GM19240 (cell line): Measurements from ENCODE around the gene FAM53B.

Source experiments
- DNase-seq: peaks from one replicate; pipeline ENCODE4 v3.0.0; 2011; ENCODE audit warnings: low spot score; ENCODE audit not compliant: insufficient read length

FAM53B gene

DNA sequence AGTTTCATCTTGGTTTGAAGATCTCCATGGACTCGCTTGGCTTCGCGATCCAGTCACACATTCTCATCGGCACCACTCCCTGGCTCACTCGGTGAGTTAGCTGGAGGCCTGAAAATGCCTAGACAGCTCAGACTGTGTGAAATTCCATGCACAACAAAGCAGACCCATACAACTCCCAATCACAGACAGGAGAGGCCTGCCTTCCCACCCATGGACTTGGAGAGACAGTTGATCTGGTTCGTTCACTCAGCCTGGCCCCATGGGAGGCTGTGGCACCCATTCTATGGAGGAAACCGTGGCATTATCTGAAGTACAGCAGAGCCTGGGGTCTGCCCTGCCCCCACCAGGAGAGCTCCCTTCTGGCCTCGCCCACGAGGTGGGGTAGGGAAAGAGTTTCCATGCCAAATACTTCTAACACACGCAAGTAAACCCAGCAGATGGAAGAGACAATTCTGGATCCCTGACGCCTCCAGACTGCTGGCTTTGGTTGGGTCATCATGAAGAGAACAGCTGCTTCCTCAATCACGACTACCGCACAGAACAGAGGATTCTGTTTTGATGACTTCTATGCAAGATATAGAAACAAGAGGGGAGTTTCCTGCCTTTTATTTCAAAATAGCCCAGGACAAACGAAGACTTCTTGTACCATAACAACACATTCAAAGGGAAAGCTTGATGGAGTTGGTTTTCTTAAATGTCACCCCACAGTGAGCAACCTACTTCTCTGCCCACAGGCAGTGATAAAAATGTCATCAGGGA lies 15.9 kb downstream of the FAM53B start:
- DNase-seq: no peak

DNA sequence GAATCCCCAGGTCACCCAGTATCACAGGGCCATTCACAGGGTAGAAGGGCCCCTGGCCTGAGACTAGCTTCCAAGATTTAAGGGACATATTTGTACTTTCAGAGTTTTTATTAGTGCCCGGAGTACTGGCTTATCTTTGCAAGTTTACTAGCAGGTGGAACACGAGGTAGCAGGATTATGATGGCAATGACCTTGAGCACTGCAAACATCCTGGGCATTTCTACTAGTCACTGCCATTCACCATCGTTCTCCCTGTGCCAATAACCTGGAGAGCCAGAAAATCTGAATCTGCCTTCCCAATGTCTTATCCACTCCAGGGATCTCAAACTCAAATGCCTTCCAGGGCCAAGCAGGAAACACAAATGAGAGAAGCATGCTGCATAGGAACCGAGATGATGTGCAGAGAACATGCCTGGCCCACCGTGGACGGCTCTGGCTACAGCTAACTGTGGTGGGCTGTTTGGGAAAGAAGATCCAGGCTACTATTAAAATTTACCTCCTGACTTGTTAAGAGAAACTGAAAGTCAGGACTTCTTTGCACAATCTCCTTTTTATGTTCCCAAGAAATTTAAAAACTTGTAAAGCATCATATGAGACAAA lies 16.7 kb downstream of the FAM53B start:
- DNase-seq: no peak

DNA sequence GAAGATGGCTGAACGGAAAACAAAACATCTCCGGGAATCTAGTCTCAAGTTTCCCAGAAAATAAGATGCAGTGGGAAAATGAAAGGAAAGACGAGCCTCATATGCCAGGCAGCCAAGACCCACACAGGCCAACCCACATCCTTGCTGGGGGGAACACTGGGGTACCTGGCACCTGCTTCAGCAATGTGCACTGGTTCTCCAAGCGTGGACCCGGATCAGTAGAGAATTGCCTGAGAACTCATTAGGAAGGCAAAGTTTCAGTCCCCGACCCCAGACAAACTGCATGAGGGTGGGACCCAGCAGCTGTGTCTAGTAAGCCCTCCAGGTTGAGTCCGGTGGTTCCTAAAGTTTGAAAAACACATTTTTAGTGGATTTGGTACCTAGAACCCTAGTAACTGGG lies 18.4 kb downstream of the FAM53B start:
- DNase-seq: no peak

DNA sequence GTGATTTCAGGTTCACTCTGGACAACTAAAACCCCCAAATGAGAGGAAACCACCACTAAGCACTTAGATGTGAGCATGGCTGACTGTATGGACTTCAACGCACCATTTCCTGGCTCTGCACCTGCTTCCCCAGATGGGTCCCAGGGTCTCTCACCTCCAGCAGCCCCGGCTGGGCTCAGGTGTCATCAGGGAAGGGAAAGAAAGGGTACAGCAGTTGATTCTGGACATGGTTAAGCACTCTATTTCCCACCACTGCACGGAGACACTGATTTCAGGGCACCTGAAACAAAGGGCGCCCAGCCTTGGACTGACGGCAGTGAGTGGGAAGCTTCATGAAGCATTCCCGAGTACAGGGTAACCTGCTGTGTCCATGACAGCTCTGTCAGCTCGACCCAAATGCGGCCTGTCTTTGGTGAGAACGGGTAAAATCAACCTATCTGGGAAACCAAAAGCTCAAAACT lies 19.0 kb downstream of the FAM53B start:
- DNase-seq: no peak

DNA sequence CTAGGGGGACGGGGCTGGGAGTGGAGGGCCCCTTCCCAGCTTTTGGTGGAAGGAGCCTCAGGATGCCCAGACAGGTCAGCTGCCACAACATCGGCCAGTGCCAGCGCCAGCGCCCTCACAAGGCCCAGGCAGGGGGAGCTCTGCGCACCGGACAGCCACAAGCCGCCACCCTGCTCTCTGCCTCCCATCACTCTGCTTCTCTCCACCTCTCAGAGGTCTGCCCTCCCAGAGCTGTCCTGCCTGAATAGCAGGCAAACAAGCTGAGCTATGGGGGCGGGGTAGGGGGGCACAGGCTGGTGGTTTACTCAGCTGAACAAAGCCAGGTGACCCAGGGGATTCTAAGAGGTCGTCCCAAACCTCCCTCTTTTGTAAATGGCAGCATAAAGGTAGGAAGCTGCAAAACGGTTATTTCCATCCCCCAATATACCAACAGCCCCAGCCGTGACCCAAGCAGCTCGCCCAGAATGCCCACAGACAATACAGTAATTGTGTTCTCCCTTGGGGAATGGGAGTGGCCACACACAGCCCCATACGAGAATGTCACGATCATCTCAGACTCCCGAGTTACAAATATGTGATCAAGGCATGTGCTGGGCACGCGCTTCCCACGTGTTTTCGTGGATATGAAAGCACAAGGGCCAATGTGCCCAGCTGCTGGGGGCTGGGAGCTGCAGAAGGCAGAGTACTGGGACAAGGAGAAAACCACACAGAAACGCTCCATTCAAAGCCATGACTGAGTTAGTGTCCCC lies 19.7 kb downstream of the FAM53B start:
- DNase-seq: no peak

DNA sequence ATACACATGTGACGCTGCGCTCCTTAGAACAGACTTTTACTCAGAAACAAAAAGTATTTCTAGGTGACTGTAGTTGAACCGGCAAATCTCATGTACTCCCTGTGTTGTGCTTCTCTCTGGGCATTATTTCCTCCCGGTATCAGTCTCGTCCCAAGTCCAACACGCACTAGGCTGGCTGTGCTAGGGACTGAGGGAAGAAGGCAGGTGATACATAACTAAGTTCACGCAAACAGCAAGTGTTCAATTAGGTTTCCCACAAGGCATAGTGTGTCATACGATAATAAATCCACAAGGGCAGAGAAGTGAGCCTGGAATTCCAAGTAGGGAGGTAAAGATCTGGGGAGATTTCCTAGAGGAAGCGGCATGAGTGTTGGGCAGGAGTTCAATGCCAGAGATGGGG lies 20.4 kb downstream of the FAM53B start:
- no peak for DNase-seq

DNA sequence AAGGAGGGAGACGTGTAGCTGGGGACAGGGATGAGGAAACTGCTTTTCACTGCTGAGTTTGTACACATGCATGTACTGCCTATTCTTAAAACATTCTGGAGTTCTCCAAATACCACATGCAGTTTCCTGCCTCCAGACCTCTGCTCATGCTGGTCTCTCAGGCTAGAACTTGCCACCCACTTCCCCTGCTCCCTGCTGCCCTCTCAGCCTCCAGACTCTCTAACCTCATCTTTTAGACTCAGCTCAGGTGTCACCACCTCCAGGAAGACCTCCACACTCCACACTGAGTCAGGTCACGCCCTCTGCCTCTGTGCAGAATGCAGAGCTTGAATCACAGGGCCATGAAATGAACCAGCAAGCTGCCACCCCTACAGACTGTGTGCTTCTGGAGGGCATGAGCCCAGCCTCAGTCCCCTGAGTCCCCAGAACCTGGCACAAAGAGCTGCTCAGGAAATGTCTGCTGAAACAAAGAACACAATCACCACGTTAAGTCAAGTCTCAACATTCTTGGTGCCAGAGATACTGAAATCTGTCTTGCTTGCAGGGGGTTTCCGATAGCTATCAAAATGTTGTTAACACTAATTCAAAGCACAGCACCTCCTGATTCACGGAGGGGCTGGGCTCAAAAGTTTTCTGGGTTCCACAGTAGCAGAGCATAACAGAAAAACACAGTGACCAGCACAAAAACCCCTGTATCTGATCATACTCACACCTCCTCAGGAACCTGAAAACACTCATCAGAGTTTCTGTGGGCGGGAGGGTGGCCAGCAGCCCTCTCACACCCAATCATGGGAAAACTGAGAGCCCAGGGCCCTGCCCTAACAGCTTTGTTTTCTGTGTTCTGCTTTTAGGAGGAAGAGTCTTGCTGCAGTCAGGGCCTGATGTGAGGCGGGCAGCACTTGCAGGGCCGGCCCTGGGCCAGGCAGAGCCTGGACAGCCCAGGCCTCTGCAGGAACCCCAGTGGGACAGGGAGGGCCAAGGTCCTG lies 21.1 kb downstream of the FAM53B start:
- peak; percentile 66 for DNase-seq

DNA sequence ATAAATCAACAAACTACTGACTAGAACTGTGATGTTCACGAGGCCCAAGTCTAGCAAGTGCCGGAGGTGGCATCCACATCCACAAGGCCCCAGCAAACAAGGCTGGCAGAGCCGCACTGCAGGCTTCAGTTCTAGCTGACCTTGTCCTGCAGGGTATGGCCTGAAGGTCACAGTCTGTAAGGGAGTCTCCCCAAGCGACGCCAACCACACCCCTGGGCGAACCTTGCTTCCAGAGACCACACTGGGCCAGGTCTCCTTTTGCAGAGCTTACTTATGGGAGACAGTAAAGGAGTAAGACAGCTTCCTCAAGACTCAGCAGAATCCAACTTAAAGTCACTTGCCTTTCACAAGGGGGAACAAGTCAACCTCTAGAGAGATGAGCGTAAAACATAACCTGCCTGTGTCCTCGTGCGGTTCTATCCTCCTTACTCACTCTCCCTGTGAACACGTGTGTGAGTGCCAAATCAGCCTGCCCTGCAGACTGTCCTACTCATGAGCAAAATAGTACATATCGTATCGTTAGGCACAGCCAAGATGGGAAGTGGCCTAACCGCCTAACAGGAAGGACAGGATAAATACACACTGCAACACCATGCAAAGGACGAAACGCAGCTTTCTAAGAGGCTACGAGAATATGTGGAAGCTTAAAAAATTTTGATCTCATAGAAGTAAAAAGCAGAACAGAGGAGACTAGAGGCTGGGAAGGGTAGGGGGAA lies 22.7 kb downstream of the FAM53B start:
- DNase-seq: no peak

DNA sequence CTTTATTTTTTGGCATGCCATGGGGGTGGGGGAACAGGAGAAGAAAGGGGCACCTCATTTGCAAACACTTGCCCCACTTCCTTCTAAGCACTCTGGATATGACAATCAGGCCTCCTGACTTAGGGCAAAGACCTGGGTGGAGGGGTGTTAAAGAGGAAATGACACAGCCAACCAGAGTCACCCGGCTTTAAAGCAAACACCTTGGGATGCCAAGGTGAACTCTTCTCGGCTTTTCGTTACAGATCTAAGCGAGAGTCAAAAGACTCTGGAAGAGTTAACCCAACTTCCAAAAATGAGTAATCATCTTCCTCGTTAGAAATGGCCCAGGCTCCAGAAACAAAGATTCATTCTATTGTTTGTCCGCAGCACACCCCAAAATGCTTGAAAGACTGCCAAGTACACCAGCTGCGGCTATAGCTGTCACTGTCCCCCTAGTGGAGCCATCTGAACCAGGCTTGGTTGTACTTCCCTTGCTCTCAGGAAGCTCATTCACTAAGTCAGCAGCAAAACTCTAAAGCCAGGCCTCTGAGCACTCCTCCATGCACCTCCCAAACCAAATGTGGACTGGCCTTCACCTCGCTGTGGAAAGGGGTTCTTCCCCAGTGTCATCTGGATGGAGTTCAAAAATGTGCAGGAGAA lies 24.8 kb downstream of the FAM53B start:
- peak; percentile 76 for DNase-seq

DNA sequence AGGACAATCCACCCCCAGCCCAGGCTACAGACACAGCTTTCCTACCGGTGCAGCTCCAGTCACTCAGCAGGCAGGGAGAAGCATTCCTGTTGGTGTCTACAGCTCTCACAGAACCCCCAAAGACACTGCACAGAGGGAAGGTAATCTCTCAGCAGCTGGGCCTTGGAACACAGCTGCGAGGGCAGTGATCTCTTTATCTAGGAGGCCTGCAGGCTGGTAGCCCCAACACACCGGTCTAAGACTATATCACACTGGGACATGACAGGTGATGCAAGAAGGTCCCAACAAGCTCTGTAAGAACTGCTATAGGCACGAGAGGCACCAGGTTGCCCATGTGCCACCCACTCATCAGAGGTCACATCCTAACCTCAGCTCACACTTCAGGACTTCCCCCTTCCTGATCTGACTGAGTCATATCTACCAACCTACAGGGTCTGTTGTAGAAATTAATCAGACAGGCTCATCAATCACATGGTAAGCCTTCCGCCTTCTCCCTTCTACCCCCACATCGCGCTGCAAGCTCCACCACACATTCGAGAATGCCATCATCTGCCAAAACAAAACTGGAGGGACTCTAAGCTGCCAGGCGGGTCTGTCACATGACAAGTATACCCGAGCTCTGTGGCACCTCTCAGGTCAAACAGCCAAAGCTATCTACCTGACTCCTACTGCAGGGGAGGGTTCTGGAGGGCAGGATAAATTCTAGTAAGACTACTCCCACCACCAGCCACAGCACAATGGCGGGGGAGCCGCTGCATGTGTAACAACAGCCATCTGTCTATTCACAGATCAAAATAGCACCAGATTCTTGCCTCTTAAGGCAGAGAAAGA lies 26.1 kb downstream of the FAM53B start:
- DNase-seq: no peak

DNA sequence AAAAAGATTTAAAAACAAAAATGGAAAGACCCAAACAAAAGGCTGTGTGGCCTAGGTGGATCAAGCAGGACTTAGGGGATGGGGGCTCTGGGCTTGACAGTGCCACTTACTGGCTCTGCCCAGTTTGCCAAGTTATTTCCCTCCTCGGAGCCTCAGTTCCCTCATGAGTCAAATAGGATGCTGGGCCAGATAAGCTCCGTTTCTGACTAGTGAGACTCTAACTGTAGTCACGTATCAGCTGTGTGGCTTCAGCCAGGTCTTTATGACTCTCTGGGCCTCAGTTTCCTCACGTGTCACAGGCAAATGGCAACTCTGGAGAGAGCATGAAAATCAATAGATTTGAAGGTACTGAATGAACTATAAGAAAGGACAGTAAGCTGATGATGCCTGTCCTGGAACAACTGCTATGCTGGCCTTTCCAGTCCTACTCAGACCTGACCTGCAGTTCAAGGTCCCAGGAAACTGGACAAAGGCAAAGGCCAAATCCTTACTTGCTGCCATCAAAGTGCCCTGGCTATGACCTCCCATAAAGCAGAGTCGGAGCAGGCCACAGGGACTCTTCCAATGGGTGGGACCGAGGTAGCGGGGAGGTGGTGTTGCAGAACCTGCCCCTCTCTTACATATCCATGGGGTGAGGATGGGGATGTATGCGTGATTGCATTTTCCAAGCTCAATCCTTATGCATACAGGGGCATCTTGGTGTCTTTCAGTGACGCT lies 27.0 kb downstream of the FAM53B start:
- DNase-seq: no peak

DNA sequence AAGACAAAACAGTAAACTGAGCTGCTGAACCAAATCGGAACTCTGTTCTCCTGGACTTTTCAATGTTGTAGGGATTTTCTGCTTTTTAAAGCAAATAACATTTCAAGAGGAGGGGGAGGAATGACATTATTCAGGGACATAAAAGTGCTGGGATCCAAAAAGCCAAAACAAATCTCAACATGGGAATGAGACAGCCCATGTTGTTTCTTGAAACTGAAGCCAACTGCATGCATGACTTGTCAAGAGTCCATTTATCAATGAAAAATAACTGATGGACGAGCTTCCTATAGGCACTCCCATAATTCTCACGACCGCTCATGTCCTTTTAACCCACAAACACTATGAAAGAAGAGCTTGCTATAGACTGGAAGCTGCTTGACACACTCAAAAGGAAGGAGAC lies 27.8 kb downstream of the FAM53B start:
- no peak for DNase-seq

DNA sequence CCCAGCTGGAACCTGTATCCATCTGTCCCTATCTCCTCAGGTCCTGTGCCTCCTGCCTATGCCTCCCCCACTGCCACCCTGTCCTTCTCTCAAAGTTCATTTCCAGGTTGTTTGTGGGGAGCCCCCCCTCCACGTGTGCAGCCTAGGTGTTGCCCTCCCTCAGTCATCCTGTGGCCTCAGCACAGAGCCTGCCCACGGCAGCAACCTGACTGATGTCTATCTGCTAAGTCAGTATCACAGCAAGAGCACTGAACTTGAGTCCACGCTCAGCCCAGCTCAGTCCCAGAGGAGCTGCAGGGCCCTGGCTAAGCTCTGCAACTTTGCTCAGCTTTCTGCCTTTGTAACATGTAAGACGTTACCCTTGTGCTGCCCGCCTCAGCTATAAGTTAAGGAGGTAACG lies 28.7 kb downstream of the FAM53B start:
- no peak for DNase-seq

DNA sequence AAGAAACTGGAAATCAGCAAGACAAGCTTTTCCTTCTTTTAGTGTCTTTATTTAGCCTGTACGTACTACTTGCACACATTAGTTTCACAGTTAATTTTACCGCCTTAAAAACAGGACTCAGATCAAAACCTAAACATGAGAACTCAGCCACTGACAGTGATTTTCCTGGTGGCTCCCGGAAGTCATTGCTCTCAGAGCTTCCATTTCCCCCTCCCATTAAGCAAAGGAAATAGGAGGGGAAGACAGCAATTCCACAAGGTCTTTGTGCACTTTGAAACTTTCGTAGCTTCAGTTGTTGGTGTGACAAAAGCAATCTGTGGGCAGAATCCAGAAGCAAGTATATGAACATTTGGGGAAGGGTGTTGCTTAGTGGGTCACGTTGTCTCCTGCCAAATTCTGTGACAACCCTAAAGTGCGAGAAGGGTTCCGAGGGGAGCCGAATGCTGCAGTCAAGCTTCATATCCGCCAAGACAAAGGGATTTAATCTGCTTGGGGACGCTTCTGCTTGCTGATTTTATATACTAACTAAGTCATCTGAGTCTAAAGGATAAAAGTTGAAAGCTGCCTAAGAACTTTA lies 30.4 kb downstream of the FAM53B start:
- DNase-seq: no peak

DNA sequence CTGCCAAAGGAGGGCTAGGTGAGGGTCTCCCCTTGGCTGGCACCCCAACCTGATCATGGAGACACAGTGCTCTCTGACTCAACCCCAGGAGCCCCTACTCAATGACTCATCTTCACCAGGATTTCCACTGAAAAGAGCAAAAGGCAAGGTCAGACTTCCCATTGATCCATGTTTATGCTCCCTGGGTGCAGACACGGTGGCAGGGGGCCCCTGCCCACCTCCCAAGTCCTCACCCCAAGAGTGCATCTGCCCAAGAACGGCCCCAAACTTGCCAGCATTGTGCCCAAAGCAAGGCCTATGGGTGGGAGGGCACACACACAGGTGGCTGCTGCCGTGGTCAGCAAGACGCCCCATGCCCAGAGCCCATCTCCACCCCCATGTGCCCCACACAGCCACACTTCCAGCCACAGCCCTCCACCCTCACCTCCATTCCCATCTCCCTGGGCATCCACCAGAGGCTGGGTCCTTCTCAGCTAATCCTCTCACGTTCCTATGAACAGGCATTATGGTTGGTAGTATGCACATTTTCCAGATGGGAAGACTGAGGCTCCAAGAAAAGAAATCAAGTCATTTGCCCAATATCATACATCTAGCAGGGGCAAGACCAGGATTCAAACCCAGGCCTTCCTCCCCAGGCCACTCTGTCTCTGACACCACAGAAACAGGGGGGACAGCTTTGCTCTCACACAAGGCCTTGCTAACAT lies 31.3 kb downstream of the FAM53B start:
- DNase-seq: no peak

DNA sequence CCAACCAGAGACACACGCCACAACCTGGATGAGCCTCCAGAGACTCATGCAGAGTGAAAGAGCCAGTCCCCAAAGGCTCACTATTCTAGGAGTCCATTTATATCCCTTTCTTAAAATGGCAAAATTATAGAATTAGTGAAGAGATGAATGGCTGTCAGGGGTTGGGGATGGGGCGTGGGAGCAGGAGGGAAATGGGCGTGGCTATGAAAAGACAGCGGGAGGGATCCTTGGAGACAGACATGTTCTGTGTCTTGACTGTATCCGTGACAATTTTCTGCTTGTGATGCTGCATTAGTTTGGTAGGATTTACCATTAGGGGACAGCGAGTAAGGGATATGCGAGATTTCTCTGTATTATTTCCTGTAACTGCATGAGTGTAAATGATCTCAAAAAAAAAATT lies 33.0 kb downstream of the FAM53B start:
- DNase-seq: no peak

DNA sequence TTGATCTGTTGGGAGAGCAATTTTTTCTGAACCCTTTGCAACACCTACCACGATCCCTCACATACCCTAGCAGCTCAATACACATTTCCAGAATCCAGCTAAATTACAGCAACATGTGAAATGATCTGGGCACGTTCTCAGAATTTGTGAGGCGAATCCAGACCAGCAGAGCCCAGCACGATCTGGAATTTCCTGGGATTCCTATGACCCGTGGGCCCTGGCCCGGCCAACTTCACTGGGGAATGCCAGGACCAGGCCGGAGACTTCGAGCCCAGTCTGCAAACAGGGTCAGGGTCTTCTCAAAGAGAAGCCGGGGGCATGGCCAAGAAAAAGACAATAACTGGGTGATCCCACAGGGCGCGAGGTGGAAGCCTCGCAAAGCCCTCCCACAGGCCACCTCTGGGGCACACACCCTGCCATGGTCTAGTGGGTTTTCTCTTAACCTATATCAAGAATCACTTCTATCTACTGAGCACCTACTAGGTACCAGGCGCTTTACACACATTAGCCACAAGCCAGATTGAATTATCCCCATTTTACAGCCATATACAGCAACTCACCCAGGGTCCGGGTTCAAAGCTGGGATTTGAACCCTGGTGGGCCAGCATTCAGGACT lies 33.8 kb downstream of the FAM53B start:
- DNase-seq: no peak
